ENCODE results near the gene NWD2. TPM values are rescaled to one million over a fixed set of nuclear protein-coding genes. Genes with fewer than 3 reads are reported as not detected.

NWD2 gene
- total and polyA plus RNA-seq, 10 donors, result 0.05 TPM; not detected in 9

- Histone ChIP-seq H3K4me1 (no peaks in the 10 kb centered on the region), H3K27me3 (replicated peaks in 1 of 7) (no peaks in the 10 kb centered on the region), H3K4me3 (no peak overlapping the region), H3K36me3 (no peaks in the 10 kb centered on the region), H3K27ac (no peak overlapping the region), H3K9me3 (peaks cover 0 to 10% (median 0%) of the 10 kb centered on the region in 8 donors)
- 48 to 63% (median 56%) methylated on average over 1 of the region's 1 CpG for WGBS, 5 donors
- intact Hi-C loops (cut with DNase I; ENCODE audit: low total_unique reads), result no loop called here
- TF ChIP-seq POLR2AphosphoS5 (IDR thresholded peaks at IDR 0.05), result no peak
- no peak for TF ChIP-seq CTCF (IDR thresholded peaks at IDR 0.05 in 8 of 11, conservative IDR thresholded peaks at IDR 0.05 in 3 of 11)
- no peak for TF ChIP-seq POLR2A (IDR thresholded peaks at IDR 0.05)
- DNase-seq, result no peak
Measured at GRCh38 chr4:37326852-37327251, 82.3 kb downstream of the NWD2 start.

- Histone ChIP-seq H3K27ac (no peak overlapping the region), H3K9me3 (peaks cover 0 to 9% (median 0%) of the 10 kb centered on the region in 8 donors), H3K4me1 (no peaks in the 10 kb centered on the region), H3K4me3 (no peak overlapping the region), H3K36me3 (no peaks in the 10 kb centered on the region), H3K27me3 (replicated peaks in 1 of 7) (no peaks in the 10 kb centered on the region)
- DNase-seq, result no peak
- TF ChIP-seq CTCF (IDR thresholded peaks at IDR 0.05 in 8 of 11, conservative IDR thresholded peaks at IDR 0.05 in 3 of 11), result no peak
- no peak for TF ChIP-seq POLR2AphosphoS5 (IDR thresholded peaks at IDR 0.05)
- no peak for TF ChIP-seq POLR2A (IDR thresholded peaks at IDR 0.05)
- intact Hi-C loops (cut with DNase I; ENCODE audit: low total_unique reads), result no loop called here
Measured at GRCh38 chr4:37338972-37339371, 94.4 kb downstream of the NWD2 start.

GRCh38 chr4:37358748-37359147 lies 114.2 kb downstream of the NWD2 start:
- Histone ChIP-seq H3K27ac (no peak overlapping the region), H3K4me1 (no peaks in the 10 kb centered on the region), H3K9me3 (peaks cover 0 to 3% (median 0%) of the 10 kb centered on the region in 8 donors), H3K27me3 (replicated peaks in 1 of 7) (peaks cover 0 to 7% (median 0%) of the 10 kb centered on the region in 7 donors), H3K4me3 (no peak overlapping the region), H3K36me3 (no peaks in the 10 kb centered on the region)
- 83 to 92% (median 86%) methylated on average over 2 of the region's 2 CpGs for WGBS, 5 donors
- TF ChIP-seq CTCF (IDR thresholded peaks at IDR 0.05 in 8 of 11, conservative IDR thresholded peaks at IDR 0.05 in 3 of 11) (no peak), POLR2AphosphoS5 (IDR thresholded peaks at IDR 0.05) (no peak), POLR2A (IDR thresholded peaks at IDR 0.05) (no peak)
- intact Hi-C loops (cut with DNase I; ENCODE audit: low total_unique reads), result no loop called here
- no peak for DNase-seq

- intact Hi-C loops (cut with DNase I; ENCODE audit: low total_unique reads), result no loop called here
- no peak overlapping the region for H3K27ac ChIP-seq
- 49 to 61% (median 59%) methylated on average over 4 of the region's 4 CpGs for WGBS, 5 donors
- no peaks in the 10 kb centered on the region for H3K36me3 ChIP-seq
- peaks cover 0 to 1% (median 0%) of the 10 kb centered on the region in 8 donors for H3K9me3 ChIP-seq
- DNase-seq, result no peak
- no peaks in the 10 kb centered on the region for H3K4me1 ChIP-seq
- no peak overlapping the region for H3K4me3 ChIP-seq
- TF ChIP-seq CTCF (IDR thresholded peaks at IDR 0.05 in 8 of 11, conservative IDR thresholded peaks at IDR 0.05 in 3 of 11) (no peak), POLR2A (IDR thresholded peaks at IDR 0.05) (no peak), POLR2AphosphoS5 (IDR thresholded peaks at IDR 0.05) (no peak)
- H3K27me3 ChIP-seq (replicated peaks in 1 of 7), result peaks cover 0 to 7% (median 0%) of the 10 kb centered on the region in 7 donors
Measured at GRCh38 chr4:37359261-37359660, 114.7 kb downstream of the NWD2 start.

Measured in spleen (tissue), 11 donors.